Activated CD4-positive, alpha-beta T cell treated with anti-CD3 and anti-CD28 coated beads, Interleukin-2, amount 50 U/mL, for 24 hours (primary cell): ENCODE results near the gene NDUFS4.
"Not testable (repeated sequence)": the region's sequence is repeated elsewhere in the genome, so short reads cannot be mapped to it uniquely, and the experiment has no call there.

Experiments
- DNase-seq, 2 donors: peaks; one replicate each; pipeline ENCODE4 v3.0.0-alpha.2; 2020; ENCODE audit warnings: low read depth in 1 of 2, low spot score in 1 of 2

Gene NDUFS4

DNA sequence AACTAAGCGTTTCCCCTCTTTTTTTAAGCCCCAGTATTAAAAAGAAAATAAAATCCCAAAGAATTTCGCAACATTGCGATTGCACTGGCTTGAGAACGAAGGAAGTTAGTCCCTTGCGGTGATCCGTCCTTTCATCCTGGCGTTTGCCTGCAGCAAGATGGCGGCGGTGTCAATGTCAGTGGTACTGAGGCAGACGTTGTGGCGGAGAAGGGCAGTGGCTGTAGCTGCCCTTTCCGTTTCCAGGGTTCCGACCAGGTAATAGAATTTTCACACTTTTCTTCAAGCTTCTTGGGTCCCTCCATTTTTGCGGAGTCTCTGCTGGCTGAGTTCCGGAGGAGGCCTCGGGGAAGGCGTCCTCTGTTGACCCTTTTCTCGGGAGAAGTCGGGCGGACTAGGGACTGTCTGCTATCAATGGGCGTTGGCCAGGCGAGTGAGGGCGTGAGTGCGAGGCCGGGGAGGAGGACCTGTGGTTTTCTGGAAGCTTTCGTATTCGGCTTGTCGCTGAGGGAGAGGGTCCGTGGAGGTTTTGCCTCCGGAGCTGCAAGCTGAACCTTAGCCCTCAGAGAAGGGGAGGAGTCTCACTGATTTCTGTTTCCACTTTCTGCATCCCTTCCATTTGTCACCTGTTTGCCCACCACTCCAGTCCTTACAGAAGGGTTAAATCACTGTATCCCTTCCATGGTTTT lies at the start of gene NDUFS4:
Gene NDUFS4 (plus strand): TSS at position 134 of the 686 bp plus-strand sequence. CDS start 24 bp downstream, at position 158.
- DNase-seq = peak; percentile 63 to 78

DNA sequence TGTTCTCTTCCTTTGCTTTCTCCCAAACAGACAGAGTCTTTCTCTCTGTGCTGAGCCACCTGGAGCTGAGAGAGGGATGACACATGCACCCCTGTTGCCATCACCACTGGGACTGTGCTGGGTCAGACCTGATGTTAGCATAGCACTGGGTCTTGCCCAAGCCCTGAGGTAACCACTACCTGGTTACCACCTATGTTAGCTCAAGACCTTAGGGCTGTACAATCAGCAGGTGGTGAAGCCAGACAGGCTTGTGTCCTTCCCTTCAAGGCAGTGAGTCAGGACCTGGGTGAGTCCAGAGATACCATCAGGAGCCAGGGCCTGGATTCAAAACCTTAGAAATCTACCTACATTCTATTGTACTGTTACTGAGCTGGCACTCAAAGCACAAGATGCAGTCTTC lies 47.9 kb upstream of the NDUFS4 start:
- DNase-seq = no peak

- DNase-seq = no peak
Observed at GRCh38 chr5:53515988-53516387, 44.5 kb upstream of the NDUFS4 start.

DNA sequence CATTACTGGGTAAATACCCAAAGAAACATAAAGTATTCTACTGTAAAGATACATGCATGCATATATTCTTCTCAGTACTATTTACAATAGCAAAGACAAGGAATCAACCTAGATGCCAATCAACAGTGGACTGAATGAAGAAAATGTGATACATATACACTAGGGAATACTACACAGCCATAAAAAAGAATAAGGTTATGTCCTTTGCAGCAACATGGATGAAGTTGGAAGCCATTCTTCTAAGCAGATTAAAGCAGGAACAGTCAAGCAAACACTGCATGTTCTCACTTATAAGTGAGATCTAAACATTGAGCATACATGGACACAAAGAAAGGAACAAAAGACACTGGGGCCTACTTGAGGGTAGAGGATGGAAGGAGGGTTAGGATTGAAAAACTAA lies 39.6 kb upstream of the NDUFS4 start:
- no peak for DNase-seq

GRCh38 chr5:53537711-53538110 lies 22.7 kb upstream of the NDUFS4 start:
- DNase-seq = no peak

GRCh38 chr5:53540739-53541138 lies 19.7 kb upstream of the NDUFS4 start:
- DNase-seq = not testable (repeated sequence)

- DNase-seq = no peak
Observed at GRCh38 chr5:53541859-53542258, 18.6 kb upstream of the NDUFS4 start.

GRCh38 chr5:53542926-53543325 lies 17.5 kb upstream of the NDUFS4 start:
- DNase-seq = no peak

- no peak for DNase-seq
Observed at GRCh38 chr5:53543401-53543800, 17.0 kb upstream of the NDUFS4 start.

DNA sequence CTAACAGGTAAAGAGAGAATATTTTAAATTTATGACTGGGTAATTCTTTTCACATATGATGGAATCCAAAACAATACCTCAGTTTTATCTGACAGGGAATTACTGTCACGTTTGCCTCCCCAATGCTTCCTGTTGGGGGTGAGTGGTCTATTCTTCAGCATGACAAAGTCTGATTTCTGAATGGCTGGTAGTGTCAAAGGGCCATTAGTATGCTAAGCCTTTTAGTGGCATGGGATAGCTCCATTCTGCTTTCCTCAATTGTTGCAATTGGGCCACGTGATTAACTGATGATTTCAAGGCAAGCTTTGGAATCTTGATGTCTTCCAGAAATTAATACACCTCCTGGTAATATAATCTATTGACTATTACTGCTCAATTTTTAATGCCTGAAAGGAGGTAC lies 14.7 kb upstream of the NDUFS4 start:
- DNase-seq = no peak

GRCh38 chr5:53547226-53547625 lies 13.2 kb upstream of the NDUFS4 start:
- DNase-seq = no peak

DNA sequence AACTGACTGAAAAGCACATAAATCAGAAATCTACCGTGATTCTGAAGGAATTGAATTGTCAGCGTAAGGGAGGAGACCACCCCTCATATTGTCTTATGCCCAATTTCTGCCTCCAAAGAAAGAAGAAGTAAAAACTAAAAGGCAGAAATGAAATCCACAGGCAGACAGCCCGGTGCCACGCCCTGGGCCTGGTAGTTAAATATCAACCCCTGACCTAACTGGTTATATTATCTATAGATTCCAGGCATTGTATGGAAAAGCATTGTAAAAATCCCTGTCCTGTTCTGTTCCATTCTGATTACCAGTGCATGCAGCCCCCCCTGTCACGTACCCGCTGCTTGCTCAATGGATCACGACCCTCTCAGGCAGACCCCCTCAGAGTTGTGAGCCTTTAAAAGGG lies 11.9 kb upstream of the NDUFS4 start:
- not testable (repeated sequence) for DNase-seq

DNA sequence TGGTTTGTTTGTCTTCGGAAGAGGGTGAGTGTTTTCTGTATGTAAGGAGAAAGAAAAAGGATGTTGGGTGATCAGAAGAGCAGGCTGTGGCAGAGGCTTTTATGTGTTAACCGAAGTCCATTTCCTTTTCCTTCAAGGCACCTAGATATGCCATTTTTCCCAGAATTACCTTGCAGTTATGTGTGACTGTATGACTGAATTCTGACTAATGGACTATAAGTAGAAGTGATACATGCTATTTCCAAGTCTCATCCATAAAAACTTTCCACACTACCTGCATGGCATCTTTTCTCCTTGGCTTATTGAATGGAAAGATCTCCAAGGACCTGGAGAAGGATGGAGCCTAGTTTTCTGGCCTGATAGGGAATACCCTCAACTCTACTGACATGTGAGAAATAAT lies 10.6 kb upstream of the NDUFS4 start:
- no peak for DNase-seq

GRCh38 chr5:53552561-53552960 lies 7.9 kb upstream of the NDUFS4 start:
- DNase-seq = no peak

GRCh38 chr5:53554444-53554843 lies 6.0 kb upstream of the NDUFS4 start:
- no peak for DNase-seq

GRCh38 chr5:53555160-53555559 lies 5.3 kb upstream of the NDUFS4 start:
- no peak for DNase-seq

- no peak for DNase-seq
Observed at GRCh38 chr5:53556001-53556400, 4.4 kb upstream of the NDUFS4 start.

GRCh38 chr5:53557386-53557785 lies 3.1 kb upstream of the NDUFS4 start:
- DNase-seq = no peak

GRCh38 chr5:53558966-53559365 lies 1.5 kb upstream of the NDUFS4 start:
- no peak for DNase-seq

GRCh38 chr5:53560028-53560427 lies 411 bp upstream of the NDUFS4 start:
- DNase-seq = no peak

- no peak for DNase-seq
Observed at GRCh38 chr5:53568401-53568800, 8.0 kb downstream of the NDUFS4 start.

DNA sequence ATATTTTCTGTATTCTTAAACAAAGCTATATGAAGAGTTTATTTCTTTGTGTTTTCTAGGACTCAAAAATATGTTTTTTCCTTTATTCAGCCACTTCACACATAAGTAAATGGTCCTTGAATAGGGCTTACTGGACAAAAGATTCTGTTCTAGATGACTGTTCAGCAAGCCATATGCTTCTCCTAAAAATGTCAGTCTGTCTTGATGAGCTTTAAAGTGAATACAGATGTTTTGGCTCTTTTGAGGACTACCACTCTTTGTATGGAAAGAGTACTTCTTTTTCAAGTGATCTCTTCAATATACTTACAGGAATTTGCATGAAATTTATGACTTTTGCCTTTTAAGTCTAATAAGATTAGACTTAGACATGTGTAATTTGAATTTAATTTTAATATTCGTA lies 8.4 kb downstream of the NDUFS4 start:
- DNase-seq = no peak

- DNase-seq = no peak
Observed at GRCh38 chr5:53569453-53569852, 9.0 kb downstream of the NDUFS4 start.
